OCI-LY3 (cell line): Measurements from ENCODE around the gene MAP6D1.

Experiments used
- H2AFZ ChIP-seq: fragments of 200-600, 300-600 bp; shearing (Covaris generic); 2 replicates; pipeline ENCODE4 v1.6.0; 2014; ENCODE audit warnings: antibody characterized with exemption, low read depth, low read length
- H3K27ac ChIP-seq: fragments of 200-600, 300-600 bp; sonication (generic); 2 replicates; pipeline ENCODE4 v1.5.1; 2014; ENCODE audit warnings: mild to moderate bottlenecking, low read length, moderate library complexity, mixed read lengths
- H3K27me3 ChIP-seq: fragments of 200-600, 300-600 bp; sonication (generic); 2 replicates; pipeline ENCODE4 v1.6.1; 2014; ENCODE audit warnings: low read depth, low read length, mixed read lengths
- H3K36me3 ChIP-seq: fragments of 200-600, 300-600 bp; sonication (generic); replicated peaks from 2 replicates; pipeline ENCODE3; 2014; ENCODE audit warnings: low read depth, low read length, mixed read lengths
- H3K4me1 ChIP-seq: fragments of 300-600, 200-600 bp; sonication (generic); 2 replicates; pipeline ENCODE4 v1.6.1; 2014; ENCODE audit warnings: low read length, mixed read lengths
- H3K4me2 ChIP-seq: fragments of 200-600, 300-600 bp; sonication (generic); 2 replicates; pipeline ENCODE4 v1.6.1; 2014; ENCODE audit warnings: low read length, mixed read lengths
- H3K4me3 ChIP-seq: fragments of 300-600, 200-600 bp; sonication (generic); 2 replicates; pipeline ENCODE4 v1.5.1; 2014; ENCODE audit warnings: antibody characterized with exemption, mild to moderate bottlenecking, low read length, moderate library complexity
- H3K79me2 ChIP-seq: fragments of 300-600, 200-600 bp; shearing (Covaris generic); 2 replicates; pipeline ENCODE4 v1.6.1; 2014; ENCODE audit warnings: mild to moderate bottlenecking, low read length, mixed read lengths
- H3K9ac ChIP-seq: fragments of 300-600, 200-600 bp; shearing (Covaris generic); 2 replicates; pipeline ENCODE4 v1.6.0; 2014; ENCODE audit warnings: mild to moderate bottlenecking, low read length, moderate library complexity
- H3K9me3 ChIP-seq: fragments of 200-600, 300-600 bp; shearing (Covaris generic); 2 replicates; pipeline ENCODE4 v1.6.1; 2014; ENCODE audit warnings: low read length, mixed read lengths; ENCODE audit not compliant: insufficient read depth
- H4K20me1 ChIP-seq: fragments of 200-600, 300-600 bp; sonication (generic); 2 replicates; pipeline ENCODE4 v1.6.1; 2016; ENCODE audit warnings: low read length, mixed read lengths; ENCODE audit not compliant: insufficient read depth
- CTCF ChIP-seq: fragments of 200-600, 300-600 bp; sonication (generic); IDR thresholded peaks from 2 replicates; pipeline ENCODE4 v1.5.1; 2014; ENCODE audit warnings: antibody characterized with exemption, low read length, low read depth
- EZH2phosphoT487 ChIP-seq: fragments of 200-600 bp; shearing (Covaris generic); IDR thresholded peaks from 2 replicates; pipeline ENCODE4 v1.6.1; 2018; ENCODE audit warnings: antibody characterized with exemption, mixed run types, low read depth

The MAP6D1 gene

GRCh38 chr3:183796372-183796771, 29.0 kb downstream of the MAP6D1 start:
- no peak for TF ChIP-seq CTCF
- no peak for TF ChIP-seq EZH2phosphoT487
- Histone ChIP-seq H2AFZ (no peak overlapping the region), H3K4me3 (no peak overlapping the region), H3K27me3 (no peaks in the 10 kb centered on the region), H4K20me1 (no peaks in the 10 kb centered on the region), H3K9ac (no peak overlapping the region), H3K27ac (no peak overlapping the region), H3K4me1 (no peaks in the 10 kb centered on the region), H3K36me3 (peaks cover 55% of the 10 kb centered on the region), H3K9me3 (no peaks in the 10 kb centered on the region), H3K79me2 (no peaks in the 10 kb centered on the region), H3K4me2 (no peak overlapping the region)

- no peaks in the 10 kb centered on the region for H3K9me3 ChIP-seq
- no peaks in the 10 kb centered on the region for H3K4me1 ChIP-seq
- H3K4me3 ChIP-seq, result no peak overlapping the region
- TF ChIP-seq EZH2phosphoT487 (no peak), CTCF (no peak)
- H3K36me3 ChIP-seq, result peaks cover 54% of the 10 kb centered on the region
- no peaks in the 10 kb centered on the region for H4K20me1 ChIP-seq
- H3K9ac ChIP-seq, result no peak overlapping the region
- H3K27me3 ChIP-seq, result no peaks in the 10 kb centered on the region
- no peak overlapping the region for H3K4me2 ChIP-seq
- no peak overlapping the region for H2AFZ ChIP-seq
- H3K79me2 ChIP-seq, result peaks cover 3% of the 10 kb centered on the region; the same call in 1 of the 2 replicates
- H3K27ac ChIP-seq, result no peak overlapping the region
Measured at GRCh38 chr3:183794452-183794851, 30.9 kb downstream of the MAP6D1 start.

GRCh38 chr3:183792976-183793375, 32.4 kb downstream of the MAP6D1 start:
- Histone ChIP-seq H3K4me2 (no peak overlapping the region), H3K9me3 (no peaks in the 10 kb centered on the region), H3K4me1 (no peaks in the 10 kb centered on the region), H3K27me3 (no peaks in the 10 kb centered on the region), H4K20me1 (no peaks in the 10 kb centered on the region; the same call in 1 of the 2 replicates), H3K27ac (no peak overlapping the region), H3K79me2 (peaks cover 11% of the 10 kb centered on the region; the same call in 1 of the 2 replicates), H3K36me3 (peaks cover 50% of the 10 kb centered on the region), H2AFZ (no peak overlapping the region), H3K4me3 (no peak overlapping the region), H3K9ac (no peak overlapping the region)
- TF ChIP-seq EZH2phosphoT487 (no peak), CTCF (no peak)

- peaks cover 53% of the 10 kb centered on the region for H3K36me3 ChIP-seq
- TF ChIP-seq CTCF (no peak), EZH2phosphoT487 (no peak)
- peaks cover 11% of the 10 kb centered on the region; the same call in 1 of the 2 replicates for H3K79me2 ChIP-seq
Measured at GRCh38 chr3:183790700-183791099, 34.7 kb downstream of the MAP6D1 start.

More at GRCh38 chr3:183790700-183791099, 34.7 kb downstream of the MAP6D1 start:
- Histone ChIP-seq H3K4me2 (no peak overlapping the region), H3K27me3 (no peaks in the 10 kb centered on the region), H3K27ac (no peak overlapping the region), H2AFZ (no peak overlapping the region), H4K20me1 (no peaks in the 10 kb centered on the region; the same call in 1 of the 2 replicates), H3K9ac (no peak overlapping the region), H3K4me1 (no peaks in the 10 kb centered on the region), H3K4me3 (no peak overlapping the region), H3K9me3 (no peaks in the 10 kb centered on the region)
